GM18526 (cell line): Measurements from ENCODE around the gene VPREB3.

ENCODE experiments used
- POLR2A ChIP-seq: IDR thresholded peaks from 3 replicates; pipeline ENCODE4 v1.6.1; 2011; ENCODE audit not compliant: insufficient read length; ENCODE audit errors: extremely low read depth

The VPREB3 gene

GRCh38 chr22:23742505-23743264 lies 11.5 kb downstream of the VPREB3 start:
- no peak for TF ChIP-seq POLR2A

GRCh38 chr22:23737696-23738095 lies 16.5 kb downstream of the VPREB3 start:
- no peak for TF ChIP-seq POLR2A

GRCh38 chr22:23722724-23723123 lies 31.5 kb downstream of the VPREB3 start:
- TF ChIP-seq POLR2A: no peak

GRCh38 chr22:23722160-23722559 lies 32.1 kb downstream of the VPREB3 start:
- no peak for TF ChIP-seq POLR2A

GRCh38 chr22:23720855-23721254 lies 33.4 kb downstream of the VPREB3 start:
- TF ChIP-seq POLR2A: no peak

GRCh38 chr22:23718371-23719165 lies 35.7 kb downstream of the VPREB3 start:
- TF ChIP-seq POLR2A: no peak

- peak; percentile 87 for TF ChIP-seq POLR2A
Measured at GRCh38 chr22:23716811-23717801, 37.1 kb downstream of the VPREB3 start.

GRCh38 chr22:23715806-23716375 lies 38.3 kb downstream of the VPREB3 start:
- TF ChIP-seq POLR2A: no peak

GRCh38 chr22:23714596-23715578 lies 39.3 kb downstream of the VPREB3 start:
- TF ChIP-seq POLR2A: no peak

- no peak for TF ChIP-seq POLR2A
Measured at GRCh38 chr22:23713696-23714595, 40.3 kb downstream of the VPREB3 start.

GRCh38 chr22:23712256-23712655 lies 42.0 kb downstream of the VPREB3 start:
- no peak for TF ChIP-seq POLR2A

GRCh38 chr22:23709107-23709506 lies 45.1 kb downstream of the VPREB3 start:
- no peak for TF ChIP-seq POLR2A

- no peak for TF ChIP-seq POLR2A
Measured at GRCh38 chr22:23708270-23708669, 46.0 kb downstream of the VPREB3 start.
